HepG2 (cell line): ENCODE data around the gene EPB41L2.

ENCODE experiments used
- CHD2 ChIP-seq: IDR thresholded peaks from 2 replicates; pipeline ENCODE4 v1.6.1; 2011; ENCODE audit warnings: low read depth, low read length, improper control_type of control experiment
- EP300 ChIP-seq, 3 experiments: sonication (generic) in 1 of 3; formaldehyde crosslinking in 1 of 3; IDR thresholded peaks; 2 replicates each; pipeline versions ENCODE4 v1.5.1 to v1.6.1; 2011 to 2020; ENCODE audit warnings: low read depth in 2 of 3, low read length in 2 of 3, borderline replicate concordance in 1 of 3, improper control_type of control experiment in 1 of 3, mild to moderate bottlenecking in 1 of 3, missing genetic modification reagents in 1 of 3, moderate library complexity in 1 of 3
- ETV6 ChIP-seq: sonication (generic); formaldehyde crosslinking; conservative IDR thresholded peaks from 2 replicates; pipeline ENCODE4 v1.4.0; 2020; ENCODE audit warnings: missing genetic modification reagents
- FOXK2 ChIP-seq: fragments of 450-650 bp; IDR thresholded peaks from 2 replicates; pipeline ENCODE4 v1.6.1; 2016
- ZFP41 ChIP-seq: sonication (generic); formaldehyde crosslinking; IDR thresholded peaks from 2 replicates; pipeline ENCODE4 v1.4.0; 2020; ENCODE audit warnings: mild to moderate bottlenecking, missing genetic modification reagents, borderline replicate concordance

GRCh38 chr6:130980310-130981032 lies 82.6 kb downstream of the EPB41L2 start:
- no peak for TF ChIP-seq CHD2
- TF ChIP-seq EP300 (IDR thresholded peaks at IDR 0.05; ENCODE audit: low read depth in 2 of 2, low read length in 2 of 2): no peak
- no peak for TF ChIP-seq EP300 (CRISPR knock-in tag; IDR thresholded peaks at IDR 0.05; ENCODE audit: borderline replicate concordance)
- no peak for TF ChIP-seq FOXK2
- TF ChIP-seq ETV6 (CRISPR knock-in tag): no peak
- TF ChIP-seq ZFP41 (CRISPR knock-in tag): no peak
